Brain microvascular endothelial cell (primary cell): ENCODE measurements around the gene SPAG16.

Source experiments
- DNase-seq: peaks from one replicate; pipeline ENCODE4 v3.0.0-alpha.2; 2020
- H3K27ac ChIP-seq: fragments of 250-450 bp; sonication (Bioruptor Pico); 2 replicates; pipeline ENCODE4 v1.5.1; 2020; ENCODE audit warnings: mild to moderate bottlenecking, moderate library complexity
- H3K27me3 ChIP-seq: fragments of 250-450 bp; sonication (Bioruptor Pico); replicated peaks from 2 replicates; pipeline ENCODE4 v1.5.1; 2020; ENCODE audit warnings: mild to moderate bottlenecking
- H3K36me3 ChIP-seq: fragments of 250-450 bp; sonication (Bioruptor Pico); replicated peaks from 2 replicates; pipeline ENCODE4 v1.5.1; 2020; ENCODE audit warnings: mild to moderate bottlenecking
- H3K4me3 ChIP-seq: 2 replicates; pipeline ENCODE4 v1.5.1; 2011; ENCODE audit warnings: low read depth, mild to moderate bottlenecking, control low read depth, low read length, moderate library complexity
- CTCF ChIP-seq: IDR thresholded peaks from 2 replicates; pipeline ENCODE4 v1.5.1; 2011; ENCODE audit warnings: low read depth, mild to moderate bottlenecking, moderate library complexity, low read length, control low read depth, inconsistent platforms; ENCODE audit errors: missing control alignments
- in situ Hi-C: cut with HindIII; loops from 2 replicates; pipeline ENCODE4 v1.10.0; 2017; ENCODE audit warnings: low sequenced_read_pairs, low pct_ligation_motif_present

The SPAG16 gene

GRCh38 chr2:214096208-214096715, 812.0 kb downstream of the SPAG16 start:
- DNase-seq = no peak
- no peak for TF ChIP-seq CTCF
- in situ Hi-C loops = no loop called here
- Histone ChIP-seq H3K27me3 (no peaks in the 10 kb centered on the region), H3K4me3 (no peak overlapping the region), H3K27ac (no peak overlapping the region), H3K36me3 (no peaks in the 10 kb centered on the region)

DNA sequence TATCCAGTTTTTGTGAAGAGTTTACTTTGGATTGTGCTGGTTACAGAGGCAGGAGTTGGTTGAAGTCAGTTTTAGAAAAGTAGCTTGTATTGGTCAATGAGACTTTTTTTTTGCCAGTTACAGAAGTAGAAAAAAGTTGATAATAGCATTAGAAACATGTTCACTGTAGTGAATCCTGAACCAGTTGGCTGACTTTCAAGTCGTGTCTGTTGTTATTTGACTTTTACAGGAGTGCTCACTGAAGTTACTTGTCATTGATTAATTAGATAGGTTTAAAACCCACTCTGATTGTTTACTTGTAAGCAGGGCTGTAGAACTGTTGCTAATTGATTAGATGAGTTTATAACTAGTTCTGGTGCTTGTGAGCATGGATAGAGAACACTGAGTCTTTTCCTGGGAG, 814.5 kb downstream of the SPAG16 start:
- TF ChIP-seq CTCF = no peak
- DNase-seq = no peak
- H3K27me3 ChIP-seq = no peaks in the 10 kb centered on the region

GRCh38 chr2:214100488-214100887, 816.2 kb downstream of the SPAG16 start:
- Histone ChIP-seq H3K27ac (no peak overlapping the region), H3K27me3 (no peaks in the 10 kb centered on the region), H3K4me3 (no peak overlapping the region), H3K36me3 (no peaks in the 10 kb centered on the region)
- in situ Hi-C loops = no loop called here
- TF ChIP-seq CTCF = no peak
- DNase-seq = no peak

More for the DNA sequence above, 814.5 kb downstream of the SPAG16 start:
- Histone ChIP-seq H3K36me3 (no peaks in the 10 kb centered on the region), H3K4me3 (no peak overlapping the region), H3K27ac (no peak overlapping the region)
- in situ Hi-C loops = no loop called here

DNA sequence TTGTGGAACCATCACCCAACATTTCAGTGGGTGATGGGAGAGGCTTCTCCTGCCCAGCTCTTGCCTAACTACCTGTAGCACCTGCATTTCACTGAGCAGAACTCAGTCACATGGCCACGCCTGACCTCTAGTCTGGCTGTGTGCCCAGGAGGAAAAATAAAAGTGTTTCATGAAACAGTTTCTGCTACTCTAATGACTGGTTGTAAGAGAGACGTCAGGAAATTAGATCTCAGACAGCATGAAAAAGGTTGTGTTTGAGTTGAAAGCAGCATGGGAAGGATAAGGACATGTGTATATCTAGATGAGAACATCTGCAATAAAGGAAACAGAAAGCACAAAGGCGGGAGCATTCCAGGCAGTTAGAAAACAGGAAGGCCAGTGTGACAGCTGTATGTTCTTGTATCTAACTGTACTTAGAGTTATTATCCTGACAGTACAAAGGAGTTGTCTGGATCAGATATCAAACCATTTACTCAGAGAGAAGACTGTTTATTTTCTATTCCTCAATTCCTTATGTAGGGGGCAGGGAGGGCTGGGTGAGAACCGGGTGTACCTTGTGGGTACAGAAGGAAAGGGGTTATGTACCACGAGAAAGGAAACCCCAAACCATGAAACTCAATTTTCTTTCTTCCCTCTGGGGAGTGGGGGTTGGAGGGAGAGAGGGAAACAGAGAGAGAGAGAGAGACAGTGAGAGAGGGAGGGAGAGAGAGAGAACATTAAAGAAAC, 819.2 kb downstream of the SPAG16 start:
- in situ Hi-C loops = no loop called here
- no peaks in the 10 kb centered on the region for H3K36me3 ChIP-seq
- no peak for DNase-seq

DNA sequence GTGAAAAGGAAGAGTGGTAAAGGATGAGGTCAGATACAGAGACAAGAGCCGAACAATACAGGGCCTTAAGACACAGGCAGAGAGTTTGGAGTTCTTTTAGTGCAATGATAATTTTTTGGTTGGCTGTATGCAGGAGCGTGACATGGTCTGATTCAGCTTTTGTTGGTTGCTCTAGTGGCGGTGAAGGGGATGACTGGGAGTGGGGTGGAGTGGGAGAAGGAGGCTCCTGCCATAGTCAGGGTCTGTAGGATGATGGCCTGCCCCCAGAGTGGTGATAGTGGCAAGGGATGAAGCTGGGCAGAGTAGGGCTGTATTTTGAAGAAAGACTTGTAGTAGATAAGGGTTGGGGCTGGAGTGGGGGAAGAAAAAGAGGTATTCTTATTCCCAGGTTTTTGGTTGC, 820.0 kb downstream of the SPAG16 start:
- no peak for TF ChIP-seq CTCF
- Histone ChIP-seq H3K27me3 (no peaks in the 10 kb centered on the region), H3K36me3 (no peaks in the 10 kb centered on the region), H3K27ac (no peak overlapping the region), H3K4me3 (no peak overlapping the region)
- no peak for DNase-seq
- in situ Hi-C loops = no loop called here

More for the DNA sequence above, 819.2 kb downstream of the SPAG16 start:
- TF ChIP-seq CTCF = no peak
- Histone ChIP-seq H3K27me3 (no peaks in the 10 kb centered on the region), H3K4me3 (no peak overlapping the region), H3K27ac (no peak overlapping the region)

DNA sequence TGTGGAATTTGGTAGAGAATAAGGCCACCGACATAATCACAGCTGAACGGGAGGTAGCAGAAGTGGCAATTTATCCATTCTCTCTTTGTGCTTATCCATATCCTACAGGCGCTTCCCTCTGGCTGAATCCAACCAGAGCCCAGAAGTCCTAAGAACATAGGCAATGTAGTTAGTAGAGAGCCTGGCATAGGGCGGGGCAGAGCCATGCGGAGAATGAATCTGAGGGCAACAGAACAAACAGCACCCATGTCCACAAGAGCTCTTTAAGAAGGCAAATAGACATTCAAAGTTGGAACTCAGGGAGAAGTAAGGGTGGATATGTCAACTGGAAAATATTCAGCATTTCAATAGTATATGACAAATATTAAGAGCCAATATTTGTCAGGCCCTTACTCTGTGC, 820.7 kb downstream of the SPAG16 start:
- H3K27me3 ChIP-seq = no peaks in the 10 kb centered on the region
- no peak for DNase-seq
- in situ Hi-C loops = no loop called here
- no peak for TF ChIP-seq CTCF
- H3K4me3 ChIP-seq = no peak overlapping the region
- H3K27ac ChIP-seq = no peak overlapping the region
- H3K36me3 ChIP-seq = no peaks in the 10 kb centered on the region
